CD4-positive, alpha-beta T cell treated with Interleukin-15 for 4 hours (primary cell): ENCODE results near the gene AP3B2.
A peak's percentile ranks its signal among the peaks of the same experiment; 100 is the strongest.
"Not testable (repeated sequence)": the region's sequence is repeated elsewhere in the genome, so short reads cannot be mapped to it uniquely, and the experiment has no call there.

ENCODE experiments used
- DNase-seq: peaks from one replicate; pipeline ENCODE4 v3.0.0-alpha.2; 2020; ENCODE audit warnings: low spot score

AP3B2 gene

GRCh38 chr15:82648257-82649103 is 61.2 kb downstream of the AP3B2 start:
- DNase-seq: no peak

- DNase-seq: peak; percentile 13
Measured at GRCh38 chr15:82647835-82648256, 61.8 kb downstream of the AP3B2 start.

- peak; percentile 17 for DNase-seq
Measured at GRCh38 chr15:82647045-82647834, 62.4 kb downstream of the AP3B2 start, which contains the start of gene CPEB1. CPEB1 (minus strand) TSS chr15:82647363; CDS start chr15:82628459, 18,904 bp downstream.

- no peak for DNase-seq
Measured at GRCh38 chr15:82646250-82647044, 63.2 kb downstream of the AP3B2 start.

- DNase-seq: not testable (repeated sequence)
Measured at GRCh38 chr15:82644967-82645852, 64.5 kb downstream of the AP3B2 start.

- DNase-seq: no peak
Measured at GRCh38 chr15:82643992-82644391, 65.7 kb downstream of the AP3B2 start.

- DNase-seq: no peak
Measured at GRCh38 chr15:82642656-82643055, 67.0 kb downstream of the AP3B2 start.

- DNase-seq: no peak
Measured at GRCh38 chr15:82641129-82641798, 68.4 kb downstream of the AP3B2 start.

GRCh38 chr15:82640672-82641071 is 69.0 kb downstream of the AP3B2 start:
- no peak for DNase-seq

- DNase-seq: no peak
Measured at GRCh38 chr15:82635798-82636197, 73.9 kb downstream of the AP3B2 start.

GRCh38 chr15:82630033-82630432 is 79.6 kb downstream of the AP3B2 start:
- no peak for DNase-seq

GRCh38 chr15:82625136-82625535 is 84.5 kb downstream of the AP3B2 start:
- DNase-seq: no peak

- no peak for DNase-seq
Measured at GRCh38 chr15:82624438-82624837, 85.2 kb downstream of the AP3B2 start.

- DNase-seq: no peak
Measured at GRCh38 chr15:82624008-82624407, 85.7 kb downstream of the AP3B2 start.

- DNase-seq: no peak
Measured at GRCh38 chr15:82621970-82622369, 87.7 kb downstream of the AP3B2 start.

- DNase-seq: no peak
Measured at GRCh38 chr15:82613747-82614146, 95.9 kb downstream of the AP3B2 start.

GRCh38 chr15:82611348-82611747 is 98.3 kb downstream of the AP3B2 start:
- DNase-seq: no peak
